ENCODE measurements around the gene QKI.

GRCh38 chr6:163414946-163415619 lies 565 bp downstream of the QKI start:
- TF ChIP-seq TAF1 (IDR thresholded peaks at IDR 0.05; ENCODE audit: low read depth, low read length) = no peak
- no peak for TF ChIP-seq POLR2A (IDR thresholded peaks at IDR 0.05; ENCODE audit: low read depth, low read length)
- no peak for TF ChIP-seq POLR2AphosphoS5 (IDR thresholded peaks at IDR 0.05; ENCODE audit: low read depth, low read length)
- no peak for TF ChIP-seq POU2F2 (IDR thresholded peaks at IDR 0.05; ENCODE audit: low read depth, low read length)
- no peak for TF ChIP-seq SPI1 (IDR thresholded peaks at IDR 0.05; ENCODE audit: low read depth, low read length)

All from GM12891 (cell line).